GM13976 (cell line): ENCODE results near the gene HSPBAP1.
A peak's percentile ranks its signal among the peaks of the same experiment; 100 is the strongest.

Experiments
- DNase-seq: peaks from one replicate; pipeline ENCODE4 v3.0.0; 2012; ENCODE audit warnings: low spot score
- CTCF ChIP-seq: IDR thresholded peaks from 2 replicates; pipeline ENCODE4 v1.5.1; 2012; ENCODE audit warnings: borderline replicate concordance, mild to moderate bottlenecking; ENCODE audit not compliant: insufficient read depth; ENCODE audit errors: extremely low read depth, missing control alignments, control extremely low read depth
- in situ Hi-C: fragments of 300-500 bp; cut with MboI; formaldehyde crosslinking; loops from one replicate; pipeline ENCODE4 v1.12.0; 2022; ENCODE audit warnings: low sequenced_read_pairs, mixed read lengths, inconsistent platforms; ENCODE audit not compliant: unreplicated experiment

The HSPBAP1 gene

DNA sequence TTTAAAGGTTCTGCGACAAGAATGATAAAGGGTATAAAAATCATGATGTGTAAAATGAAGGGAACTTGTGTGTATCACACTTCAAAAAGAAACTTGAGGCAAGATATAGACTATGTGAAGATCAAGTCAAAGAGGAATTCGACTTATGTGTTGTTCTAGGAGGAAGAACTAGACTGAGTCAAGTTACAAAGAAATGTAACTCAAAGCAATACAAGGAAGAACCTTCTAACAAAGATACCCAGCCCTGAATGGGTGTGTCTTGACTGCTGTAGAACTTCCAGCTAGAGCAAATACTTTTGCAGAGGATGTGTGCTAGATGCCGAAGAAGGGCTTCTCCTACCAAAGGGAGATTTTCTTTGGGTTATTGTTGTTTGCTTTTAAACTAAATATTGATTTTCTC is 3.7 kb upstream of the HSPBAP1 start:
- no peak for DNase-seq
- in situ Hi-C loops: no loop called here
- no peak for TF ChIP-seq CTCF

- in situ Hi-C loops: no loop called here
- TF ChIP-seq CTCF: no peak
- DNase-seq: no peak
These were observed 2.1 kb upstream of the HSPBAP1 start for GRCh38 chr3:122795674-122796195.

DNA sequence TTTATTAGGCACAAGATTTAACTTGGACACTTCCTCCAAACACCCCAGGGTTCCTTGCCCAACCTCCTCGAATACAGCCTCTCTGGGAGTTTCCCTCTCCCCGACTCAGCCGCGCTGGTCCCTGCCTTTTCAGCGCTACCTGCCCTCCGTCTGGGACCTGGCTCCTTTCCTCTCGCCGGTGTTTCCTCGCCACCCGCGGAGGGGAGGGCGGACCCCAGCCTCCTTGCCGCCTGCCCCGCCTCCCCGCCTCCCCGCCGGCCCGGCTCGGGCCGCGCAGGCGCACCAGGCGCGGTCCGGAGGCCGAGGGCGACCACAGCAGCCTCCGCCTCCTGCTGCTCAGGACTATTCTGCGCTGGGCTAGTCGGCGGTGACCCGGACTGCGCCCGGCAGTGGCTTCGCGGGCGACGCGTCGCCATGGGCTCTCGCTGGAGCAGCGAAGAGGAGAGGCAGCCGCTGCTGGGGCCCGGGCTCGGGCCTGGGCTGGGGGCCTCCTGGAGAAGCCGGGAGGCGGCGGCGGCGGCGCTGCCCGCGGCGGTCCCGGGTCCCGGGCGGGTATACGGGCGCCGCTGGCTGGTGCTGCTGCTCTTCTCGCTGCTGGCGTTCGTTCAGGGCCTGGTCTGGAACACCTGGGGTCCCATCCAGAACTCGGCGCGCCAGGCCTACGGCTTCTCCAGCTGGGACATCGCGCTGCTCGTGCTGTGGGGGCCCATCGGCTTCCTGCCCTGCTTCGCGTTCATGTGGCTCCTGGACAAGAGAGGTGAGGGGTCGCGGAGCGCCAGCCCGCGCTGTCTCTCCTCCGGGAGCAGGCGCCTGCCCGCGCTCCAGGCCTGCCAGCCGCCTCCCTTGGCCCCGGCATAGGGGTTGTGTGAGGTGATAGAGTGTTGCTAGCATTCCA is 1.4 kb upstream of the HSPBAP1 start, which contains the start of gene SLC49A4:
Gene SLC49A4, plus strand, starts transcription at position 291 of the 895 bp plus-strand sequence. Its CDS starts 124 bp downstream, at position 415.
- in situ Hi-C loops: no loop called here
- no peak for TF ChIP-seq CTCF
- peak; percentile 93 for DNase-seq

GRCh38 chr3:122794483-122794778 is 800 bp upstream of the HSPBAP1 start:
- no peak for DNase-seq
- in situ Hi-C loops: no loop called here
- TF ChIP-seq CTCF: no peak

DNA sequence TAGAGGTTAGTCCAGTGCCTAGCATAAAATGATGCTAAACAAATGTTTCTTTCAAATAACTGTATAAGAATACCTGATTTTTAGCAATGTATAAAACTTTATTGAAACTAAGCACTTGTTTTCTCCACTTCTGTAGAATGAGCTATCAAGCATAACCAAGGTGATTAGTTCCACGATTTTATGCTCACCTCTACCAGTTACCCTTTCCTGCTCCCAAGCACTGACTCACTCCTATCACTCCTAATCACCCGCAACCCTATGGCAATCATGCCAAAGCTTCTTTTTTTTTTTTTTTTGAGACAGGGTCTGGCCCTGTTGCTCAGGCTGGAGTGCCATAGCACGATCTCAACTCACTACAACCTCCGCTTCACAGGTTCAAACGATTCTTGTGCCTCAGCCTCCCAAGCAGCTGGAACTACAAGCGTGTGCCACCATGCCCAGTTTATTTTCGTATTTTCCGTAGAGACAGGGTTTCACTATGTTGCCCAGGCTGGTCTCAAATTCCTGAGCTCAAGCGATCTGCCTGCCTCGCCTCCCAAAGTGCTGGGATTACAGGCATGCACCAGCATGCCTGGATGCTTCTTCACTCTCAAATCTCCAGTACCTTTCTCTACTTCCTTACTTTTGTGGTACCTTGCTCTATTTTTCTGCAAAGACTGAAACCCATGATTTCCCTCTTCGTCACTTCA is 3.9 kb downstream of the HSPBAP1 start:
- in situ Hi-C loops: no loop called here
- no peak for TF ChIP-seq CTCF
- no peak for DNase-seq

DNA sequence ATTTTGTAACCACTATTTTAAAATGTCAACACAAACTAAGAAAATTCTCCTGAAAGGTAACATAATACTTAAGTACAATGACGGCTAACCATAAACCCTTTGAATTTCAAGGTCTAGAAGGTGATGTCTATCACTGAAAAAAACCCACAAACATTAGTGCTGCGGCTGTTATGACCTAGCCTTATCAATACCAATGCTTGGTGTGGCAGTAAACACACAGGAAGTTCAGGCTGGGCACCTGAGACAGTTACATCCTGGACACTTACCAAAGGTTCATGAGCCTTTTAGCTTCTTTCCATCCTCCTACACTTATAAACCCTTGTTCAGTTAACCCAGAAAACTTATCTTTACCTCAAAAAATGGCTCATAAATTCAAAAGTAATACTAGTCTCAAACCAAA is 5.8 kb downstream of the HSPBAP1 start:
- no peak for TF ChIP-seq CTCF
- DNase-seq: no peak
- in situ Hi-C loops: no loop called here
